Esophagus muscularis mucosa (tissue), 3 donors: ENCODE results near the gene NFE2.

Source experiments
- CTCF ChIP-seq, 3 experiments: fragments of 200-600 bp in 2 of 3; fragments of 450-650 bp in 1 of 3; sonication (generic) in 2 of 3; IDR thresholded peaks; one replicate each; pipeline ENCODE4 v1.5.1; 2017 to 2019; ENCODE audit warnings: antibody characterized with exemption in 3 of 3, mild to moderate bottlenecking in 2 of 3, moderate library complexity in 1 of 3
- EP300 ChIP-seq: sonication (generic); formaldehyde crosslinking; IDR thresholded peaks from one replicate; pipeline ENCODE4 v1.6.1; 2017; ENCODE audit warnings: antibody characterized with exemption

GRCh38 chr12:54341378-54342300 is 40.8 kb upstream of the NFE2 start:
- TF ChIP-seq CTCF (IDR thresholded peaks at IDR 0.05) (no peak), EP300 (no peak)
